Mesenchymal stem cell (in vitro differentiated cells and primary cell): ENCODE data around the gene KCNN3.

Experiments used
- DNase-seq: peaks from one replicate; pipeline ENCODE4 v3.0.0-alpha.2; 2013
- H2AFZ ChIP-seq: one replicate; pipeline ENCODE4 v1.6.1; 2013; ENCODE audit warnings: low read depth, mild to moderate bottlenecking, control low read depth, inconsistent platforms, low read length, moderate library complexity
- H2AK5ac ChIP-seq: 2 replicates; pipeline ENCODE4 v1.6.1; 2013; ENCODE audit warnings: low read length, moderate library complexity, mild to moderate bottlenecking, inconsistent platforms; ENCODE audit not compliant: severe bottlenecking
- H2BK120ac ChIP-seq: one replicate; pipeline ENCODE4 v1.6.1; 2013; ENCODE audit warnings: low read depth, mild to moderate bottlenecking, inconsistent platforms, low read length, moderate library complexity
- H2BK12ac ChIP-seq, 2 experiments: one replicate each; pipeline ENCODE4 v1.6.1; 2013; ENCODE audit warnings: inconsistent platforms in 2 of 2, low read length in 2 of 2, mild to moderate bottlenecking in 2 of 2, moderate library complexity in 2 of 2, control low read depth in 1 of 2
- H2BK15ac ChIP-seq: one replicate; pipeline ENCODE4 v1.6.1; 2013; ENCODE audit warnings: mild to moderate bottlenecking, low read depth, inconsistent platforms; ENCODE audit not compliant: poor library complexity, severe bottlenecking
- H2BK5ac ChIP-seq: 2 replicates; pipeline ENCODE4 v1.6.1; 2013; ENCODE audit warnings: low read depth, mild to moderate bottlenecking, low read length, control low read depth, inconsistent platforms; ENCODE audit not compliant: poor library complexity, severe bottlenecking
- H3K14ac ChIP-seq, 2 experiments: one replicate each; pipeline ENCODE4 v1.6.1; 2013; ENCODE audit warnings: inconsistent platforms in 2 of 2, low read length in 2 of 2, control low read depth in 1 of 2, mild to moderate bottlenecking in 1 of 2, moderate library complexity in 1 of 2
- H3K18ac ChIP-seq, 2 experiments: one replicate each; pipeline ENCODE4 v1.6.1; 2013; ENCODE audit warnings: inconsistent platforms in 2 of 2, low read length in 2 of 2, control low read depth in 1 of 2, low read depth in 1 of 2, mild to moderate bottlenecking in 1 of 2
- H3K23ac ChIP-seq, 2 experiments: one replicate each; pipeline ENCODE4 v1.6.1; 2013; ENCODE audit warnings: inconsistent platforms in 2 of 2, low read length in 2 of 2, mild to moderate bottlenecking in 2 of 2, moderate library complexity in 2 of 2, control low read depth in 1 of 2
- H3K27ac ChIP-seq: 2 replicates; pipeline ENCODE4 v1.5.1; 2013; ENCODE audit warnings: mild to moderate bottlenecking, moderate library complexity, low read length, control low read depth, inconsistent platforms; ENCODE audit not compliant: poor library complexity, severe bottlenecking
- H3K27me3 ChIP-seq, 2 experiments: 2 replicates each; pipeline versions ENCODE4 v1.6.1 to v1.7.0; 2013; ENCODE audit warnings: low read length in 2 of 2, mild to moderate bottlenecking in 2 of 2, moderate library complexity in 2 of 2, control low read depth in 1 of 2, inconsistent platforms in 1 of 2; ENCODE audit not compliant: control insufficient read depth in 1 of 2, insufficient read depth in 1 of 2
- H3K36me3 ChIP-seq, 2 experiments: 2 replicates each; pipeline versions ENCODE4 v1.6.1 to v1.7.0; 2013; ENCODE audit warnings: low read length in 2 of 2, control low read depth in 1 of 2, inconsistent platforms in 1 of 2, low read depth in 1 of 2, mild to moderate bottlenecking in 1 of 2; ENCODE audit not compliant: insufficient read depth in 2 of 2, control insufficient read depth in 1 of 2
- H3K4ac ChIP-seq, 2 experiments: one replicate each; pipeline ENCODE4 v1.6.1; 2013; ENCODE audit warnings: inconsistent platforms in 2 of 2, low read length in 2 of 2, mild to moderate bottlenecking in 2 of 2, moderate library complexity in 2 of 2, control low read depth in 1 of 2, low read depth in 1 of 2
- H3K4me1 ChIP-seq: 2 replicates; pipeline ENCODE4 v1.6.1; 2013; ENCODE audit warnings: low read depth, low read length, control low read depth; ENCODE audit not compliant: control insufficient read depth, insufficient read depth
- H3K4me2 ChIP-seq: 2 replicates; pipeline ENCODE4 v1.6.1; 2013; ENCODE audit warnings: low read length, mild to moderate bottlenecking, inconsistent platforms; ENCODE audit not compliant: poor library complexity, severe bottlenecking
- H3K4me3 ChIP-seq, 2 experiments: 2 replicates each; pipeline versions ENCODE4 v1.5.1 to v1.7.0; 2013; ENCODE audit warnings: low read length in 2 of 2, mild to moderate bottlenecking in 2 of 2, control low read depth in 1 of 2, low read depth in 1 of 2; ENCODE audit not compliant: insufficient read depth in 1 of 2
- H3K79me1 ChIP-seq: replicated peaks from 2 replicates; pipeline ENCODE4 v1.6.1; 2013; ENCODE audit warnings: mild to moderate bottlenecking, control low read depth, low read length, inconsistent platforms; ENCODE audit not compliant: poor library complexity, severe bottlenecking
- H3K9ac ChIP-seq: 2 replicates; pipeline ENCODE4 v1.7.0; 2013; ENCODE audit warnings: mild to moderate bottlenecking, low read length, moderate library complexity
- H3K9me3 ChIP-seq: 2 replicates; pipeline ENCODE4 v1.7.0; 2013; ENCODE audit warnings: mild to moderate bottlenecking, low read length; ENCODE audit not compliant: control insufficient read depth
- H4K8ac ChIP-seq: one replicate; pipeline ENCODE4 v1.6.1; 2013; ENCODE audit warnings: inconsistent platforms, mild to moderate bottlenecking, low read length, moderate library complexity
- H4K91ac ChIP-seq: one replicate; pipeline ENCODE4 v1.6.1; 2013; ENCODE audit warnings: mild to moderate bottlenecking, low read length, inconsistent platforms
- WGBS: methylation state at CpG from one replicate; pipeline ENCODE4 v1.1.7; 2013; ENCODE audit warnings: mixed read lengths; 5-methylcytosine and 5-hydroxymethylcytosine counted together

KCNN3 gene

DNA sequence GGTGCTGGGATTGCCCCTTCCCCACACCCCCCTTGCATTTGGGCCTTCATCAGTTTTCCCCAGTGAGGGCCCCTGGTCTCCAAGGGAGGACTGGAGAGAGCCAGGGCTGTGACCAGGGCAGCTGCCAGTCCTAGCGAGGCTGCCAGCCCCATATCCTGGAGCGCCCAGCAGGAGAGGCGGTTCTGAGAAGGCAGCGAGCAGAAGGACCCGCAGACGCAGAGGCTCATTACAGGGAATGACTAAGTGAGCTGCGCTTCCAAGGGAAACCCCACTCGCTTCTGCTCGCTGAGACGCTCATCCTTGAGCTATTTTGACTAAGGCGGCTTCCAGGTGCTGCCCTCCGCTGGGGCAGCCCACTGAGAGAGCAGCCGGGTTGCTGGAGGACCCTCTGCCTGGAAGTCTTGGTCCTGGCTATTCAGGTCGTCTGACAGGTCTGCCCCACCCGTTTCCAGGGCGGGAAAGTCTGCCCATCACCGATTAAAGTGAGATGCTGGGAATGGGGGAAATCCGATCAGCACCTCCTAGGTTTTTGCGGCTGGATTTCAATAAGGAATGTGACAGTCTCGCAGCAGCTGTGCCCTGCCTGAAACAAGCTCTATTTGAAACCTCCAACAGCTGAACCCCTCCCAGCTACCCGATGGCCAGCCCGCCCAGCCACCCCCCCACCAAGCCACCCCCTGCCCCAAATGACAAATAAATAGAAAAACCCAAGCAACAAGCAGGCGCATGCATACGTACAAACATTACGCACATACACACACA is 2.8 kb downstream of the KCNN3 start:
- Histone ChIP-seq H2BK15ac (no peak overlapping the region), H2BK12ac (peak overlapping the region; percentile 40 to 45)
- 16% methylated on average over 24 of the region's 25 CpGs for WGBS

GRCh38 chr1:154866257-154867063 is 3.6 kb downstream of the KCNN3 start:
- no peak overlapping the region for H2BK5ac ChIP-seq
- no peak overlapping the region for H4K8ac ChIP-seq
- H3K14ac ChIP-seq: no peak overlapping the region
- H2AK5ac ChIP-seq: no peak overlapping the region
- H3K9me3 ChIP-seq: no peaks in the 10 kb centered on the region
- 51% methylated on average over 14 of the region's 14 CpGs for WGBS
- H3K9ac ChIP-seq: no peak overlapping the region
- DNase-seq: peak; percentile 60
- no peak overlapping the region for H3K23ac ChIP-seq
- no peak overlapping the region for H3K4ac ChIP-seq
- H3K27me3 ChIP-seq: peaks cover 16 to 88% of the 10 kb centered on the region in 2 experiments
- H3K27ac ChIP-seq: peak overlapping the region; percentile 18
- H3K4me2 ChIP-seq: peak overlapping the region; percentile 59
- no peak overlapping the region for H4K91ac ChIP-seq
- peaks cover 33% of the 10 kb centered on the region for H3K4me1 ChIP-seq
- no peak overlapping the region for H2AFZ ChIP-seq
- H3K4me3 ChIP-seq: no peak overlapping the region
- no peaks in the 10 kb centered on the region for H3K36me3 ChIP-seq
- H2BK12ac ChIP-seq: peak overlapping the region in 1 of 2 experiments; percentile 7
- no peaks in the 10 kb centered on the region for H3K79me1 ChIP-seq
- H3K18ac ChIP-seq: peak overlapping the region in 1 of 2 experiments; percentile 47
- no peak overlapping the region for H2BK120ac ChIP-seq
- H2BK15ac ChIP-seq: no peak overlapping the region

More for the DNA sequence above, 2.8 kb downstream of the KCNN3 start:
- H3K27ac ChIP-seq: peak overlapping the region; percentile 18
- H2BK5ac ChIP-seq: no peak overlapping the region
- no peaks in the 10 kb centered on the region for H3K36me3 ChIP-seq
- no peak overlapping the region for H4K8ac ChIP-seq
- peak overlapping the region in 1 of 2 experiments; percentile 22 for H3K14ac ChIP-seq
- peaks cover 35% of the 10 kb centered on the region for H3K4me1 ChIP-seq
- H2AFZ ChIP-seq: no peak overlapping the region
- peak overlapping the region; percentile 47 to 61 for H3K18ac ChIP-seq
- H3K4me2 ChIP-seq: peak overlapping the region; percentile 59
- H3K23ac ChIP-seq: no peak overlapping the region
- H4K91ac ChIP-seq: no peak overlapping the region
- H3K9ac ChIP-seq: no peak overlapping the region
- H3K4ac ChIP-seq: no peak overlapping the region
- H3K79me1 ChIP-seq: no peaks in the 10 kb centered on the region
- H3K9me3 ChIP-seq: no peaks in the 10 kb centered on the region
- peak overlapping the region in 1 of 2 experiments; percentile 49 for H3K4me3 ChIP-seq
- no peak overlapping the region for H2AK5ac ChIP-seq
- H2BK120ac ChIP-seq: no peak overlapping the region
- peaks cover 16 to 88% of the 10 kb centered on the region in 2 experiments for H3K27me3 ChIP-seq
- DNase-seq: peak; percentile 93

DNA sequence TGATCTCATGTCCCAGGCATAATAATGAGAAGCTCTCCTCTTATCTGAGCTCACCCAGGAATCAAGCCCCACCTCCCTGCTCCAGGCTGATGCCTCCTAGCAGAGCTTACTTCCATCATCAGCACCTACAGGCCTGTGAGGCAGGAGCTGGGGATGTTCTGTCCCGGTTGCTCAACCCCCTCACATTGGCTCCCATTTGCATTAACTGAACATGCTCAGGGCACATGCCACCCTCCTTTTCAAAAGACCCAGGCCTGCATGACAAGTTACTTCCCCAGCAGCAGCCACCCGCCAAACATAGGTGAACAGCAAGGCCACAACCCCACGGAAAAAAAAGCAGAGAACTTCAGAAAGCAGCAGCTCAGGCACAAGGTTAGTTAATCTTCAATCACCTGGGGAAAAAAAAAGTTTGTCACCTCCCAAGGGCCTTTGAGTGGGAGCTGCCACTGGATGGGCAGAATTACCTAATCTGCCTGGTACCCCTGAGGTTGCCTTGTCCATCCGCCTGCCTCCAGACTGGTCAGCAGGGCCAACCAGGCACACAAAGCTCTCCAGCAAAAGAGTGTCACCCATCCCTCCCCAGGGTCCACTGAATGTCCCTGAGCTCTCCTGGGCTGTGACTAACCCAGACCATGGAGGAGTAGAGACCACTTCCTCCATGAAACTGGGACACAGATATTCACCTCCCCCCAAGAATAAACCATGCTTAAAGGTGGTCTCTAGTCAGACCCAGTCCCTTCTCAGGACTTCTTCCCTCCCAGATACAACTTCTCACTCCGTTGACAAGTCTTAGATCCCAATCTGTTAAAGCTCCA is 4.4 kb downstream of the KCNN3 start:
- 81% methylated on average over 5 of the region's 5 CpGs for WGBS

More for the DNA sequence above, 4.4 kb downstream of the KCNN3 start:
- Histone ChIP-seq H3K14ac (no peak overlapping the region), H3K23ac (no peak overlapping the region), H2BK120ac (no peak overlapping the region), H3K36me3 (no peaks in the 10 kb centered on the region), H2AK5ac (no peak overlapping the region), H2BK12ac (peak overlapping the region in 1 of 2 experiments; percentile 38), H2BK5ac (no peak overlapping the region), H4K91ac (no peak overlapping the region), H3K79me1 (no peaks in the 10 kb centered on the region), H3K4me1 (peaks cover 31% of the 10 kb centered on the region), H3K9ac (no peak overlapping the region), H2BK15ac (no peak overlapping the region), H3K9me3 (no peaks in the 10 kb centered on the region), H3K27ac (no peak overlapping the region), H3K4me3 (no peak overlapping the region), H3K4ac (no peak overlapping the region), H3K27me3 (peaks cover 16 to 84% of the 10 kb centered on the region in 2 experiments), H4K8ac (no peak overlapping the region), H3K18ac (no peak overlapping the region), H2AFZ (no peak overlapping the region), H3K4me2 (no peak overlapping the region)
- DNase-seq: no peak
